Measurements from ENCODE around the gene ACACB.
A peak's percentile ranks its signal among the peaks of the same experiment; 100 is the strongest.

Gene ACACB

DNA sequence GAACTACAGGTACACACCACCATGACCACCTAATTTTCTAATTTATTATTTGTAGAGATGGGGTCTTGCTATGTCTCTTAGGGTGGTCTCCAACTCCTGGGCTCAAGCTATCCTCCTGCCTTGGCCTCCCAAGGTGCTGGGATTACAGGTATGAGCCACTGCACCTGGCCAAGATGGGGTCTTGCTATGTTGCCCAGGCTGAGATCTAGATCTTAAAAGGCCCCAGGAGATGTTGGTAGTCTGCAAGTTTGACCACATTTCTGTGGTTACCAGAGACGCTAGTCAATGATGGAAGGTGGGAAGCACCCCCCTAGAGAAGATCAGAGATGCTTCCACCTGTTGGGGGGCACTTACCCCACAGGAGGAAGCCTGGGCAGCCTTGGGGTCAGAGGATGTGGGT, 158.0 kb downstream of the ACACB start:
- H3K27ac Mint-ChIP-seq, result no peak overlapping the region
- no peak overlapping the region for H3K4me3 Mint-ChIP-seq
- H3K27me3 Mint-ChIP-seq (ENCODE audit: low read depth, poor library complexity), result peaks cover 81% of the 10 kb centered on the region
- H3K9me3 Mint-ChIP-seq, result peaks cover 18% of the 10 kb centered on the region
- no peaks in the 10 kb centered on the region for H3K36me3 Mint-ChIP-seq (ENCODE audit: low read depth)
- TF ChIP-seq CTCF (IDR thresholded peaks at IDR 0.05), result no peak
- no peak for DNase-seq
- peaks cover 20% of the 10 kb centered on the region for H3K4me1 Mint-ChIP-seq

- Mint-ChIP-seq H3K9me3 (peaks cover 15% of the 10 kb centered on the region), H3K27me3 (ENCODE audit: low read depth, poor library complexity) (peaks cover 75% of the 10 kb centered on the region), H3K4me3 (no peak overlapping the region), H3K36me3 (ENCODE audit: low read depth) (no peaks in the 10 kb centered on the region), H3K27ac (no peak overlapping the region), H3K4me1 (peaks cover 20% of the 10 kb centered on the region)
- no peak for TF ChIP-seq CTCF (IDR thresholded peaks at IDR 0.05)
- DNase-seq, result no peak
These were observed 158.8 kb downstream of the ACACB start for GRCh38 chr12:109275173-109275572.

GRCh38 chr12:109276160-109276559, 159.8 kb downstream of the ACACB start:
- Mint-ChIP-seq H3K4me3 (no peak overlapping the region), H3K4me1 (peaks cover 20% of the 10 kb centered on the region), H3K36me3 (ENCODE audit: low read depth) (no peaks in the 10 kb centered on the region), H3K27me3 (ENCODE audit: low read depth, poor library complexity) (peaks cover 74% of the 10 kb centered on the region), H3K9me3 (peaks cover 5% of the 10 kb centered on the region), H3K27ac (no peak overlapping the region)
- TF ChIP-seq CTCF (IDR thresholded peaks at IDR 0.05), result no peak
- DNase-seq, result no peak

GRCh38 chr12:109277255-109277898, 161.0 kb downstream of the ACACB start:
- Mint-ChIP-seq H3K9me3 (no peaks in the 10 kb centered on the region), H3K4me1 (peaks cover 20% of the 10 kb centered on the region), H3K27me3 (ENCODE audit: low read depth, poor library complexity) (peaks cover 68% of the 10 kb centered on the region), H3K27ac (no peak overlapping the region), H3K4me3 (no peak overlapping the region), H3K36me3 (ENCODE audit: low read depth) (no peaks in the 10 kb centered on the region)
- no peak for TF ChIP-seq CTCF (IDR thresholded peaks at IDR 0.05)
- DNase-seq, result no peak

DNA sequence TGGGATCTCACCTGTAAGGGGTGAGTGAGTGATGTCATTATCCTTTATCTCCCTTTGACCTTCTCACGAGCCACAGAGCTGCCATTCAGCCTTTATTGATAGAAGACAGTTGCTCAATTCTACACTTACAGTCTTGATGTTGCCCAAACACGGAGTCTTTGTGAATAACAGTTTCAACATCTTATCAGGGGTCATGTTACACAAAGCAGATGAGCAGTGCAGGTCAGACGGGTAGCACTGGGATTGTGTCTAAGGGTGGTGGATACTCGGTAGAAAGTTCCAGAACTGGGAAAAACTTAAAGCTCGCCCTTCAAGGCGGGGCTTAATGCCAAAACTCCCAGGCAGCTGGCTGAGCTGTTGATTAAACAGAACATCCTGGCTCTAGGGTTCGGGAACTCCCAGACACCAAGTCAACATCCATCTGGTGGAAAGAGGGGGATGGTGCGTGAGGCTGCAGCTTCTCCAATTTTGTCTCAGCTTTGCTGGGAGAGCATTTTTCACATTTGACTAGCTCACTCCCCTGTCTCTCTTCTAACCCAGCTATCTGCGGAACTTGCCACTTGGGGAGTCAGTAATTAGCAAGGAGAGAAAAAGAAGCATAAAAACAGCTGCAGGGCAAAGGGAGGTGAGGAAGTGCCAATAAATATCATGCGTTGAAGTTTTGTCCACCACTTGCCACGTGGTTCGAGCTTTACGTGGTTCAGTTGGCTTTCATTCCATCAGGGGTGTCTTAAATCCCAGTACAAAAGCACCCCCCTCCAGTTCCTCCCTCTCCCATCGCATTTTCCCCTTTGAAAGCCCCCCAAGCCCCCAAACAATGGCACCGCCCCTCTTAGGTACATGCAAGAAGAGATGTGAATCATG, 161.7 kb downstream of the ACACB start:
- Mint-ChIP-seq H3K4me1 (peaks cover 20% of the 10 kb centered on the region), H3K36me3 (ENCODE audit: low read depth) (no peaks in the 10 kb centered on the region)

More for the DNA sequence above, 161.7 kb downstream of the ACACB start:
- no peak for DNase-seq
- H3K4me3 Mint-ChIP-seq, result no peak overlapping the region
- peak overlapping the region; percentile 74 for H3K27ac Mint-ChIP-seq
- no peaks in the 10 kb centered on the region for H3K9me3 Mint-ChIP-seq
- TF ChIP-seq CTCF (IDR thresholded peaks at IDR 0.05), result no peak
- H3K27me3 Mint-ChIP-seq (ENCODE audit: low read depth, poor library complexity), result peaks cover 62% of the 10 kb centered on the region
